Parathyroid adenoma (tissue), 2 donors: ENCODE measurements around the gene TENM4.
"Not testable (repeated sequence)": the region's sequence is repeated elsewhere in the genome, so short reads cannot be mapped to it uniquely, and the experiment has no call there.

Experiments used
- H2AFZ ChIP-seq: fragments of 300-600 bp; sonication (generic); one replicate; pipeline ENCODE4 v1.7.0; 2017; ENCODE audit warnings: antibody characterized with exemption, mild to moderate bottlenecking
- H3K27ac ChIP-seq: fragments of 300-600 bp; sonication (generic); one replicate; pipeline ENCODE4 v1.7.0; 2017
- H3K27me3 ChIP-seq: fragments of 300-600 bp; sonication (generic); one replicate; pipeline ENCODE4 v1.7.0; 2017; ENCODE audit warnings: low read length; ENCODE audit not compliant: control insufficient read depth, insufficient read depth
- H3K36me3 ChIP-seq: fragments of 300-600 bp; sonication (generic); one replicate; pipeline ENCODE4 v1.7.0; 2017; ENCODE audit warnings: low read length; ENCODE audit not compliant: control insufficient read depth, insufficient read depth
- H3K4me1 ChIP-seq: fragments of 300-600 bp; sonication (generic); one replicate; pipeline ENCODE4 v1.7.0; 2017; ENCODE audit warnings: control low read depth
- H3K4me2 ChIP-seq: fragments of 300-600 bp; sonication (generic); one replicate; pipeline ENCODE4 v1.7.0; 2017; ENCODE audit warnings: low read length
- H3K4me3 ChIP-seq: fragments of 300-600 bp; sonication (generic); one replicate; pipeline ENCODE4 v1.7.0; 2017; ENCODE audit warnings: low read depth, low read length
- H3K79me2 ChIP-seq: fragments of 300-600 bp; sonication (generic); one replicate; pipeline ENCODE4 v1.7.0; 2017; ENCODE audit warnings: control low read depth
- H3K9ac ChIP-seq: fragments of 300-600 bp; sonication (generic); one replicate; pipeline ENCODE4 v1.7.0; 2017; ENCODE audit warnings: mild to moderate bottlenecking
- H3K9me3 ChIP-seq: fragments of 300-600 bp; sonication (generic); one replicate; pipeline ENCODE4 v1.7.0; 2017; ENCODE audit warnings: low read length; ENCODE audit not compliant: control insufficient read depth
- CTCF ChIP-seq: fragments of 300-600 bp; sonication (generic); IDR thresholded peaks from one replicate; pipeline ENCODE4 v1.7.0; 2017; ENCODE audit warnings: antibody characterized with exemption, mild to moderate bottlenecking
- donor health status: primary hyperparathyroidism.

The TENM4 gene

GRCh38 chr11:79193663-79194310, 247.0 kb downstream of the TENM4 start:
- TF ChIP-seq CTCF = no peak

DNA sequence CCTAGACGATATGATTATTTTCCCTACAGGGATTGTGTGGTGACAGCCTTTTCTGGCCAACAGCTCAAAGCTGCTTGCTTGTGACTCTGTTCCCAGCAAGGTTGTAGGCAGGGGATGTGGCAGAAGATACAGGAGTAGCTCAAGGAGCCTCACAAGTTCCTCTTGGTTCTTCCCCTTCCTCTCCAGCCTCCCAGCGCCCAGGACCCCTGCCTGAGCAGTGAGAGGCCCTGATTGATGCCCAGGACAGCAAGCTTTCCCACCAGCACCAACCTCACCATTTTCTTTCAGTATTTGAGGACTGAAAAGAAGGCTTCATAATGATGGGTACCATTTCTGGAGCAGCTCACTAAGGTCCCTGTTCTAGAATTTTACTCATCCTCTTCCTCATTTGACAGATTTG, 248.0 kb downstream of the TENM4 start:
- Histone ChIP-seq H3K4me1 (no peaks in the 10 kb centered on the region), H3K4me2 (no peak overlapping the region), H3K27me3 (no peaks in the 10 kb centered on the region), H3K4me3 (no peak overlapping the region), H3K9ac (no peak overlapping the region), H3K79me2 (no peaks in the 10 kb centered on the region), H2AFZ (no peak overlapping the region), H3K36me3 (no peaks in the 10 kb centered on the region), H3K9me3 (no peaks in the 10 kb centered on the region), H3K27ac (no peak overlapping the region)
- no peak for TF ChIP-seq CTCF

More at GRCh38 chr11:79193663-79194310, 247.0 kb downstream of the TENM4 start:
- Histone ChIP-seq H3K4me3 (no peak overlapping the region), H3K27me3 (no peaks in the 10 kb centered on the region), H2AFZ (no peak overlapping the region), H3K9me3 (no peaks in the 10 kb centered on the region), H3K4me1 (no peaks in the 10 kb centered on the region), H3K36me3 (no peaks in the 10 kb centered on the region), H3K27ac (no peak overlapping the region), H3K9ac (no peak overlapping the region), H3K4me2 (no peak overlapping the region), H3K79me2 (no peaks in the 10 kb centered on the region)

- H3K36me3 ChIP-seq = not testable (repeated sequence)
Measured at GRCh38 chr11:79191716-79192115, 249.1 kb downstream of the TENM4 start.

DNA sequence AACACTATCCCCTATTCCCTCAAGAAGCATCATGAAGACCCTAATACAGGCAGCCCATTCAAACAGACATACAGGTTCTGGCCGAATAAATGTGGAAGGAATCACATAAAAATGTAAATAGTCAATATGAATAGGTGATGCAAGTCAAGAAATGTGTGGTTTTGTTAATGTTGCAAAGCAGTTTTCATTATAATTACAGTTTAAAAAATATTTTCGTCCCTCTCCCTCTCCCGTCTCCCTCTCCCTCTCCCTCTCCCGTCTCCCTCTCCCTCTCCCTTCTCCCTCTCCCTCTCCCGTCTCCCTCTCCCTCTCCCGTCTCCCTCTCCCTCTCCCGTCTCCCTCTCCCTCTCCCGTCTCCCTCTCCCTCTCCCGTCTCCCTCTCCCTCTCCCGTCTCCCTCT, 250.3 kb downstream of the TENM4 start:
- H3K27ac ChIP-seq, H3K4me2 ChIP-seq, H3K36me3 ChIP-seq, H2AFZ ChIP-seq, H3K4me3 ChIP-seq, H3K27me3 ChIP-seq, H3K4me1 ChIP-seq, H3K9ac ChIP-seq, H3K9me3 ChIP-seq, H3K79me2 ChIP-seq: not testable (repeated sequence)

More at GRCh38 chr11:79191716-79192115, 249.1 kb downstream of the TENM4 start:
- not testable (repeated sequence) for H3K27me3 ChIP-seq, H3K9me3 ChIP-seq, H3K9ac ChIP-seq, H2AFZ ChIP-seq, H3K27ac ChIP-seq, H3K79me2 ChIP-seq, H3K4me1 ChIP-seq, H3K4me2 ChIP-seq, H3K4me3 ChIP-seq

DNA sequence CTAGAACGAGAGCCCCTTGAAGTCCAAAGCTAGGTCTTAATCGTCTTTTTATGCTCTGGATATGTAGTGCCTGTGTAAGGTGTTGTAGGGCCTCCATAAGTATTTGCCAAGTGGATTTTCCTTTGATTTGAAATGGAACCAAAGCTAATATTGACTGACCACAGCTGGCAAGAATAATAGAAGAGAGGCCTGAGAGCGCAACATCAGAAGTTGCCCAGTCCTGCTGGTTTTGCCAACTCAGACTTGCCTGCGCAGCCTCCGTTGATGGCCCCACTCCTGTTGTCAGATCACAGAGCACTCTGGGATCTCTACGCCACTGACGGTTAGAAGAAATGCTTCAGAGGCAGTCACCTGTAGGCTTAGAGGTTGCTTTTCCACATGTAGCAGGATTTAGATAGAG, 251.2 kb downstream of the TENM4 start:
- H3K79me2 ChIP-seq = no peaks in the 10 kb centered on the region
- H3K36me3 ChIP-seq = no peaks in the 10 kb centered on the region
- H3K9ac ChIP-seq = no peak overlapping the region
- TF ChIP-seq CTCF = no peak
- H3K4me2 ChIP-seq = no peak overlapping the region
- no peak overlapping the region for H2AFZ ChIP-seq
- H3K27ac ChIP-seq = no peak overlapping the region
- no peaks in the 10 kb centered on the region for H3K27me3 ChIP-seq
- no peaks in the 10 kb centered on the region for H3K9me3 ChIP-seq
- H3K4me3 ChIP-seq = no peak overlapping the region
- no peaks in the 10 kb centered on the region for H3K4me1 ChIP-seq

- H3K4me1 ChIP-seq = no peaks in the 10 kb centered on the region
Measured at GRCh38 chr11:79189055-79189454, 251.8 kb downstream of the TENM4 start.

More at GRCh38 chr11:79189055-79189454, 251.8 kb downstream of the TENM4 start:
- Histone ChIP-seq H3K9me3 (no peaks in the 10 kb centered on the region), H3K36me3 (no peaks in the 10 kb centered on the region), H3K79me2 (no peaks in the 10 kb centered on the region), H3K27me3 (no peaks in the 10 kb centered on the region), H3K9ac (no peak overlapping the region), H3K27ac (no peak overlapping the region), H3K4me2 (no peak overlapping the region), H3K4me3 (no peak overlapping the region), H2AFZ (no peak overlapping the region)
- TF ChIP-seq CTCF = no peak
